ENCODE data around the gene PIGS. TPM values are rescaled to one million over a fixed set of nuclear protein-coding genes. Genes with fewer than 3 reads are reported as not detected.

The PIGS gene
- total RNA-seq, 1 experiment from 2014 or later: 45.8 TPM

GRCh38 chr17:28519236-28519635 is 52.1 kb downstream of the PIGS start:
- Histone ChIP-seq H3K4me3 (replicated peaks in 1 of 2; ENCODE audit: low read depth in 1 of 2, low read length in 2 of 2) (no peak overlapping the region), H3K36me3 (ENCODE audit: control insufficient read depth in 1 of 2, insufficient read depth in 2 of 2, low read length in 2 of 2) (no peaks in the 10 kb centered on the region), H3K27ac (ENCODE audit: low read depth, low read length) (no peak overlapping the region), H3K4me2 (ENCODE audit: low read length) (no peak overlapping the region), H4K20me1 (ENCODE audit: insufficient read depth) (no peaks in the 10 kb centered on the region), H3K4me1 (ENCODE audit: control insufficient read depth in 1 of 2, insufficient read depth in 2 of 2, low read length in 2 of 2) (no peaks in the 10 kb centered on the region), H3K9me3 (ENCODE audit: control insufficient read depth in 1 of 2, insufficient read depth in 1 of 2, low read depth in 1 of 2, low read length in 2 of 2) (no peaks in the 10 kb centered on the region), H3K9ac (ENCODE audit: low read length) (no peak overlapping the region), H3K27me3 (ENCODE audit: insufficient read depth, low read length) (no peaks in the 10 kb centered on the region), H3K9me2 (ENCODE audit: insufficient read depth) (no peaks in the 10 kb centered on the region), H2AFZ (ENCODE audit: low read depth, low read length, poor library complexity, severe bottlenecking) (no peak overlapping the region), H3K79me2 (ENCODE audit: insufficient read depth, low read length) (no peaks in the 10 kb centered on the region)
- POLR2A ChIA-PET: no interaction called here
- DNase-seq (ENCODE audit: low read depth, low spot score) (no peak), ATAC-seq (no peak)
- intact Hi-C loops (cut with micrococcal nuclease): no loop called here
- CTCF ChIA-PET: no interaction called here
- TF ChIP-seq FOSL1 (IDR thresholded peaks at IDR 0.05; ENCODE audit: low read depth) (no peak), CEBPB (IDR thresholded peaks at IDR 0.05; ENCODE audit: low read depth) (no peak), CBX3 (IDR thresholded peaks at IDR 0.05; ENCODE audit: low read depth) (no peak), ZFX (IDR thresholded peaks at IDR 0.05) (no peak), SRF (IDR thresholded peaks at IDR 0.05; ENCODE audit: low read depth) (no peak), ELF1 (IDR thresholded peaks at IDR 0.05; ENCODE audit: borderline replicate concordance, low read depth) (no peak), POLR2A (IDR thresholded peaks at IDR 0.05; ENCODE audit: borderline replicate concordance, extremely low read depth, insufficient read depth, insufficient read length) (no peak), JUND (IDR thresholded peaks at IDR 0.05) (no peak)
- BruUV-seq (replicated peaks): no TSS peak
- RAD21 ChIA-PET (ENCODE audit: low non-redundant PET in 1 of 2, low total read pairs in 2 of 2, uncharacterized antibody in 2 of 2, unreplicated experiment in 2 of 2): no interaction called here

GRCh38 chr17:28518578-28518977 is 52.7 kb downstream of the PIGS start:
- ATAC-seq (no peak), DNase-seq (ENCODE audit: low read depth, low spot score) (no peak)
- Histone ChIP-seq H3K4me1 (ENCODE audit: control insufficient read depth in 1 of 2, insufficient read depth in 2 of 2, low read length in 2 of 2) (no peaks in the 10 kb centered on the region), H3K36me3 (ENCODE audit: control insufficient read depth in 1 of 2, insufficient read depth in 2 of 2, low read length in 2 of 2) (no peaks in the 10 kb centered on the region), H3K9ac (ENCODE audit: low read length) (no peak overlapping the region), H3K4me3 (replicated peaks in 1 of 2; ENCODE audit: low read depth in 1 of 2, low read length in 2 of 2) (no peak overlapping the region), H3K4me2 (ENCODE audit: low read length) (no peak overlapping the region), H4K20me1 (ENCODE audit: insufficient read depth) (no peaks in the 10 kb centered on the region), H3K27ac (ENCODE audit: low read depth, low read length) (no peak overlapping the region), H3K9me2 (ENCODE audit: insufficient read depth) (no peaks in the 10 kb centered on the region), H3K9me3 (ENCODE audit: control insufficient read depth in 1 of 2, insufficient read depth in 1 of 2, low read depth in 1 of 2, low read length in 2 of 2) (no peaks in the 10 kb centered on the region), H2AFZ (ENCODE audit: low read depth, low read length, poor library complexity, severe bottlenecking) (no peak overlapping the region), H3K27me3 (ENCODE audit: insufficient read depth, low read length) (peaks cover 3% of the 10 kb centered on the region; the same call in 1 of the 2 replicates), H3K79me2 (ENCODE audit: insufficient read depth, low read length) (no peaks in the 10 kb centered on the region)
- ChIA-PET CTCF (no interaction called here), POLR2A (no interaction called here), RAD21 (ENCODE audit: low non-redundant PET in 1 of 2, low total read pairs in 2 of 2, uncharacterized antibody in 2 of 2, unreplicated experiment in 2 of 2) (no interaction called here)
- intact Hi-C loops (cut with micrococcal nuclease): no loop called here
- TF ChIP-seq POLR2AphosphoS5 (IDR thresholded peaks at IDR 0.05; ENCODE audit: low read depth, low read length) (no peak), REST (IDR thresholded peaks at IDR 0.05; ENCODE audit: low read depth) (no peak), CEBPB (IDR thresholded peaks at IDR 0.05; ENCODE audit: low read depth) (no peak), RAD21 (IDR thresholded peaks at IDR 0.05; ENCODE audit: low read depth) (no peak), ATF3 (IDR thresholded peaks at IDR 0.05) (no peak), POLR2A (IDR thresholded peaks at IDR 0.05; ENCODE audit: borderline replicate concordance, extremely low read depth, insufficient read depth, insufficient read length) (no peak), EGR1 (IDR thresholded peaks at IDR 0.05; ENCODE audit: low read depth) (no peak), SRF (IDR thresholded peaks at IDR 0.05; ENCODE audit: low read depth) (no peak), ELF1 (IDR thresholded peaks at IDR 0.05; ENCODE audit: borderline replicate concordance, low read depth) (no peak), SIN3A (IDR thresholded peaks at IDR 0.05; ENCODE audit: low read depth) (no peak), ZNF274 (IDR thresholded peaks at IDR 0.05; ENCODE audit: low read depth, low read length) (no peak)
- BruUV-seq (replicated peaks): no TSS peak
